GM23248 (cell line): Measurements from ENCODE around the gene CPT1C.

ENCODE experiments used
- EZH2 ChIP-seq: fragments of 200-600 bp; sonication (generic); IDR thresholded peaks from 2 replicates; pipeline ENCODE4 v1.6.1; 2018; ENCODE audit warnings: antibody characterized with exemption, mild to moderate bottlenecking; ENCODE audit not compliant: insufficient read depth, poor library complexity, severe bottlenecking
- EZH2phosphoT487 ChIP-seq: fragments of 200-600 bp; sonication (generic); IDR thresholded peaks from 2 replicates; pipeline ENCODE4 v1.6.1; 2018; ENCODE audit warnings: antibody characterized with exemption, moderate library complexity, mild to moderate bottlenecking, low read depth; ENCODE audit not compliant: insufficient read depth

DNA sequence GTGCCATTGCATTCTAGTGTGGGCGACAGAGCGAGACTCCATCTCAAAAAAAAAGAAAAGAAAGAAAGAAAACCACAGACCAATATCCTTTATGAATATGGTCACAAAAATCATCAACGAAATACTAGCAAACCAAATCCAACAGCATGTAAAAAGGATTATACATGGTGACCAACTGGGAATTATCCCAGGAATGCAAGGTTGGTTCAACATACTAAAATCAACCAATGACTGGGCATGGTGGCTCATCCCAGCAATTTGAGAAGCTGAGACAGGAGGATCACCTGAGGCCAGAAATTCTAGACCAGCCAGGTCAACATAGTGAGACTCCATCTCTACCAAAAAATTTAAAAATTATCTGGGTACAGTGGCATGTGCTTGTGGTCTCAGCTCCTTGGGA is 65.0 kb downstream of the CPT1C start:
- TF ChIP-seq EZH2phosphoT487: no peak
- TF ChIP-seq EZH2: no peak
